ENCODE results near the gene IL10RA. TPM values are rescaled to one million over a fixed set of nuclear protein-coding genes. Genes with fewer than 3 reads are reported as not detected.

The IL10RA gene
- total and polyA plus RNA-seq, 4 donors, result 7.9 to 52.5 (median 28.2) TPM

DNA sequence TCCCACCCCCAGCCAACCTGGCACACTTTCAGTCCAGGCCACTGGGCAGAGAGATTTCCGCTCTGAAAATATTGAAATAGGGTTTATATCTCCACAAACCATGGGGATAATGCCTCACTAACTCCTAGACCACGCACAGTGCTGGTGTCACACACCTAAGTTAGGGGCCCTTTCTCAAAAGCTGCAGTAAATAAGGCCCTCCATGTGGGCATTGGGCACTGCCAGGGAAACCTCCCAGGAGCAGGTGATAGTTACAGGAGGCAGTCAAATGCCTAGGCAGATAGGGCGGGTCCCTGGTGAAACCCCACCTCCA lies 3.1 kb upstream of the IL10RA start:
- no peak overlapping the region for H3K4me3 ChIP-seq
- no peak overlapping the region for H3K9ac ChIP-seq (ENCODE audit: insufficient read depth in 1 of 2, low read length in 2 of 2)
- 98 to 100% methylated on average over 3 of the region's 3 CpGs for WGBS, 2 donors
- H3K27me3 ChIP-seq (ENCODE audit: control insufficient read depth in 3 of 3, insufficient read depth in 3 of 3, low read length in 2 of 3), result peaks cover 0 to 24% (median 20%) of the 10 kb centered on the region in 3 donors
- H3K9me3 ChIP-seq (ENCODE audit: control insufficient read depth in 4 of 4, insufficient read depth in 3 of 4, low read length in 3 of 4), result no peaks in the 10 kb centered on the region
- H3K4me1 ChIP-seq (ENCODE audit: control insufficient read depth in 5 of 5, insufficient read depth in 5 of 5, low read length in 5 of 5), result peaks cover 0 to 8% (median 3%) of the 10 kb centered on the region in 5 donors
- TF ChIP-seq, protein P1, sequence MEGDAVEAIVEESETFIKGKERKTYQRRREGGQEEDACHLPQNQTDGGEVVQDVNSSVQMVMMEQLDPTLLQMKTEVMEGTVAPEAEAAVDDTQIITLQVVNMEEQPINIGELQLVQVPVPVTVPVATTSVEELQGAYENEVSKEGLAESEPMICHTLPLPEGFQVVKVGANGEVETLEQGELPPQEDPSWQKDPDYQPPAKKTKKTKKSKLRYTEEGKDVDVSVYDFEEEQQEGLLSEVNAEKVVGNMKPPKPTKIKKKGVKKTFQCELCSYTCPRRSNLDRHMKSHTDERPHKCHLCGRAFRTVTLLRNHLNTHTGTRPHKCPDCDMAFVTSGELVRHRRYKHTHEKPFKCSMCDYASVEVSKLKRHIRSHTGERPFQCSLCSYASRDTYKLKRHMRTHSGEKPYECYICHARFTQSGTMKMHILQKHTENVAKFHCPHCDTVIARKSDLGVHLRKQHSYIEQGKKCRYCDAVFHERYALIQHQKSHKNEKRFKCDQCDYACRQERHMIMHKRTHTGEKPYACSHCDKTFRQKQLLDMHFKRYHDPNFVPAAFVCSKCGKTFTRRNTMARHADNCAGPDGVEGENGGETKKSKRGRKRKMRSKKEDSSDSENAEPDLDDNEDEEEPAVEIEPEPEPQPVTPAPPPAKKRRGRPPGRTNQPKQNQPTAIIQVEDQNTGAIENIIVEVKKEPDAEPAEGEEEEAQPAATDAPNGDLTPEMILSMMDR (IDR thresholded peaks at IDR 0.05; ENCODE audit: control extremely low read depth, extremely low read depth), result no peak
- H3K27ac ChIP-seq (ENCODE audit: low read depth in 1 of 2, low read length in 1 of 2), result no peak overlapping the region
- ATAC-seq (ENCODE audit: insufficient read depth, low FRiP score) (no peak), DNase-seq (no peak)
- no peaks in the 10 kb centered on the region for H3K36me3 ChIP-seq (ENCODE audit: control insufficient read depth in 4 of 4, insufficient read depth in 4 of 4, low read length in 4 of 4)

DNA sequence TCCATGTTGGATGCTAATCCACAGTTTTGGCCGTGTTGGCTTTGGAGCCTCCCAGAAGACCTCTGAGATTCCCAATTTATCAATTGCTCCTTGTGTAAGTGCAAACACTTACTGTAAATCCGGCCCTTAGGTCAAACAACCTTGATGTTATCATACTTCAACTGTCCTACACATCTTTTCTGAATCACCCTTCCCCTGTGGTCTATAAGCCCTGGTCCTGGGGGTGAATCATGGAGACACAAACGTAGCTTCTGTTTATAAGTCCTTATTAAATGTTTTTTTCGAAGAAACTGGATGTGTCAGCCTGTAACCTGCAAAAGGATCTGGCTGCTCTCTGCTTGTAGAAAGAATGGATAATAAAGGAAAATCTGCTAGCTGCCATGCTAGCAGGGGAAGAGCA lies 1.7 kb upstream of the IL10RA start:
- Histone ChIP-seq H3K27ac (ENCODE audit: low read depth in 1 of 2, low read length in 1 of 2) (no peak overlapping the region), H3K9ac (ENCODE audit: insufficient read depth in 1 of 2, low read length in 2 of 2) (no peak overlapping the region), H3K36me3 (ENCODE audit: control insufficient read depth in 4 of 4, insufficient read depth in 4 of 4, low read length in 4 of 4) (no peaks in the 10 kb centered on the region), H3K4me3 (no peak overlapping the region), H3K27me3 (ENCODE audit: control insufficient read depth in 3 of 3, insufficient read depth in 3 of 3, low read length in 2 of 3) (peaks cover 0 to 27% (median 21%) of the 10 kb centered on the region in 3 donors), H3K9me3 (ENCODE audit: control insufficient read depth in 4 of 4, insufficient read depth in 3 of 4, low read length in 3 of 4) (no peaks in the 10 kb centered on the region), H3K4me1 (ENCODE audit: control insufficient read depth in 5 of 5, insufficient read depth in 5 of 5, low read length in 5 of 5) (peaks cover 0 to 8% (median 3%) of the 10 kb centered on the region in 5 donors)
- DNase-seq (no peak), ATAC-seq (ENCODE audit: insufficient read depth, low FRiP score) (no peak)
- TF ChIP-seq, protein P1 (IDR thresholded peaks at IDR 0.05; ENCODE audit: control extremely low read depth, extremely low read depth), result no peak
- WGBS, 2 donors, result 75 to 82% methylated on average over 4 of the region's 4 CpGs

DNA sequence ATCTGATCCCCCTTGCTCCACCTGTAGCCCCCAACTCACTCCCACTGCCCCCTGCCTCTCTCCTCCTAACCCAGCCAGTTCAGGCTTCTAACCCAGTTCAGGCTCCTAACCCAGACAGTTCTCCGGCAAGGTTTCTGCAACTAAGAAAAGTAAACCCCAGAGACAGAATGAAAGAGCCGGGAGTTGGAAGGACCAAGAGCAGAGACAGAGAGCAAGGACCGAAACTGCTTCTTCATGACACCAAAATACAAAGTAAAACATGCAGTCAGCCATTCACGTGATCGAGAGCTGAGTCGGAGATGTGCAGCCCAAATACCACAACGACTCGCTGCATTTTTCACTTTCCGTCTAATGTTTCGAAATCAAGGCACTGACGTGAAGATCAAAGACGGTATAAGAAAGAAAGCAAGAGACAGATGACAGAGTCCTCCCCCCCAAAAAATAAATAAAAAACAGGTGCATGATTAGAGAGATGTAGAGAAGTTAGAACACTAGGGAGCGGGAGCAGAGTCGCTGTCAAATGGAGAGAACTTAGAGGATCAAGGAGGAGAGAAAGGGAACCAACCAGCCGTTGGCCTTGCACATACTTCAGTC lies 884 bp downstream of the IL10RA start:
- WGBS, 2 donors, result 41 to 52% methylated on average over 15 of the region's 15 CpGs
- peaks cover 0 to 27% (median 21%) of the 10 kb centered on the region in 3 donors for H3K27me3 ChIP-seq (ENCODE audit: control insufficient read depth in 3 of 3, insufficient read depth in 3 of 3, low read length in 2 of 3)
- peak overlapping the region; percentile 11 for H3K4me3 ChIP-seq
- H3K36me3 ChIP-seq (ENCODE audit: control insufficient read depth in 4 of 4, insufficient read depth in 4 of 4, low read length in 4 of 4), result no peaks in the 10 kb centered on the region
- DNase-seq (no peak), ATAC-seq (ENCODE audit: insufficient read depth, low FRiP score) (no peak)
- H3K9ac ChIP-seq (ENCODE audit: insufficient read depth in 1 of 2, low read length in 2 of 2), result no peak overlapping the region
- peak overlapping the region in 1 of 2 donors; percentile 60 for H3K27ac ChIP-seq (ENCODE audit: low read depth in 1 of 2, low read length in 1 of 2)
- TF ChIP-seq, protein P1 (IDR thresholded peaks at IDR 0.05; ENCODE audit: control extremely low read depth, extremely low read depth), result no peak
- H3K4me1 ChIP-seq (ENCODE audit: control insufficient read depth in 5 of 5, insufficient read depth in 5 of 5, low read length in 5 of 5), result peaks cover 0 to 8% (median 3%) of the 10 kb centered on the region in 5 donors
- no peaks in the 10 kb centered on the region for H3K9me3 ChIP-seq (ENCODE audit: control insufficient read depth in 4 of 4, insufficient read depth in 3 of 4, low read length in 3 of 4)

Measured in lung (tissue), 12 donors.